Thyroid gland (tissue), 4 donors: ENCODE data around the gene SRRM3.

Source experiments
- POLR2A ChIP-seq, 2 donors: fragments of 450-650 bp; IDR thresholded peaks; one replicate each; pipeline ENCODE4 v1.6.1; 2017; ENCODE audit warnings: antibody characterized with exemption in 2 of 2, mild to moderate bottlenecking in 2 of 2, moderate library complexity in 1 of 2
- TF ChIP-seq, protein P1 (sequence below), 6 experiments: fragments of 200-600 bp in 3 of 6; fragments of 450-650 bp in 3 of 6; sonication (generic) in 3 of 6; IDR thresholded peaks; one replicate each; pipeline ENCODE4 v1.5.1; 2016 to 2019; ENCODE audit warnings: antibody characterized with exemption in 6 of 6, mild to moderate bottlenecking in 2 of 6, inconsistent platforms in 1 of 6, moderate library complexity in 1 of 6

DNA sequence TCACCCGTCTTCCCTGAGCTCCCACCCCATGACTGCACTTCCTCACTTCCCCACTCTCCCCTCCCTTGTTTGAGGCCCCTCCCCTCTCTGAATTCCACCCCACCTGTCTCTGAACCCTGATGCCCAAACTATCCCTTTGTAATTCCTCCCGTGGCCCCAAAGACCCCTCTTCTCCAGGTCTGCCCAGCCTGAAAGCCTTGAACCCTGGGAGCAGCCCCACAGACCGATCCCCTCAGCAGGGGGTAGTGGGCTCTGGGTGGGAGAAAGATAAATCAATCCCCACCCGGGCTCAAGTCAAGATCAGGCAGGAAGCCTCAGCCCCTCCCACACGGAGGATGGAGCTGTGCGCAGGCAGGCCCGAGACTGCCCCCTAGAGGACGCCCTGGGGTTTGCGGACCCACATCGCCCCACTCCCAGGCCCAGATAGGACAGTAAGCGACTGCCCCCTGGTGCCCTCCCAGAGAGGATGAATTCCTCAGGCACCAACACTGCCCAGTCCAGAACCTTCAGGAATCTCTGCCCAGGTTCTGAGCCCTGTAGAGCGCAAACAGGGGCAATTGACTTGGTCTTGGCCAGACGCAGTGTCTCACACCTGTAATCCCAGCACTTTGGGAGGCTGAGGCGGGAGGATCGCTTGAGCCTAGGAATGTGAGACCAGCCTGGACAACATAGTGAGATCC is 112.5 kb downstream of the SRRM3 start:
- TF ChIP-seq POLR2A (IDR thresholded peaks at IDR 0.05), result no peak
- TF ChIP-seq, protein P1, sequence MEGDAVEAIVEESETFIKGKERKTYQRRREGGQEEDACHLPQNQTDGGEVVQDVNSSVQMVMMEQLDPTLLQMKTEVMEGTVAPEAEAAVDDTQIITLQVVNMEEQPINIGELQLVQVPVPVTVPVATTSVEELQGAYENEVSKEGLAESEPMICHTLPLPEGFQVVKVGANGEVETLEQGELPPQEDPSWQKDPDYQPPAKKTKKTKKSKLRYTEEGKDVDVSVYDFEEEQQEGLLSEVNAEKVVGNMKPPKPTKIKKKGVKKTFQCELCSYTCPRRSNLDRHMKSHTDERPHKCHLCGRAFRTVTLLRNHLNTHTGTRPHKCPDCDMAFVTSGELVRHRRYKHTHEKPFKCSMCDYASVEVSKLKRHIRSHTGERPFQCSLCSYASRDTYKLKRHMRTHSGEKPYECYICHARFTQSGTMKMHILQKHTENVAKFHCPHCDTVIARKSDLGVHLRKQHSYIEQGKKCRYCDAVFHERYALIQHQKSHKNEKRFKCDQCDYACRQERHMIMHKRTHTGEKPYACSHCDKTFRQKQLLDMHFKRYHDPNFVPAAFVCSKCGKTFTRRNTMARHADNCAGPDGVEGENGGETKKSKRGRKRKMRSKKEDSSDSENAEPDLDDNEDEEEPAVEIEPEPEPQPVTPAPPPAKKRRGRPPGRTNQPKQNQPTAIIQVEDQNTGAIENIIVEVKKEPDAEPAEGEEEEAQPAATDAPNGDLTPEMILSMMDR (IDR thresholded peaks at IDR 0.05), result peak; percentile 98 to 100 (median 100)
